Activated CD4-positive, alpha-beta T cell treated with anti-CD3 and anti-CD28 coated beads, Interleukin-2, amount 10 ng/mL, durations not matched to agents 24 days and 14 days (primary cell): ENCODE measurements around the gene KCNA5. TPM values are rescaled to one million over a fixed set of nuclear protein-coding genes. Genes with fewer than 3 reads are reported as not detected.

Source experiments
- DNase-seq: peaks from one replicate; pipeline ENCODE4 v3.0.0; 2022
- H3K27ac Mint-ChIP-seq: one replicate; pipeline ENCODE4 v1.8.0; 2022; ENCODE audit warnings: mild to moderate bottlenecking, mixed read lengths
- H3K27me3 Mint-ChIP-seq: one replicate; pipeline ENCODE4 v1.8.0; 2022; ENCODE audit warnings: mixed read lengths
- H3K36me3 Mint-ChIP-seq: one replicate; pipeline ENCODE4 v1.8.0; 2022; ENCODE audit warnings: low read depth, mild to moderate bottlenecking, mixed read lengths
- H3K4me1 Mint-ChIP-seq: one replicate; pipeline ENCODE4 v1.8.0; 2021; ENCODE audit warnings: mixed read lengths
- H3K4me3 Mint-ChIP-seq: one replicate; pipeline ENCODE4 v1.8.0; 2022; ENCODE audit warnings: mild to moderate bottlenecking, moderate library complexity, mixed read lengths
- H3K9me3 Mint-ChIP-seq: one replicate; pipeline ENCODE4 v1.8.0; 2021; ENCODE audit warnings: mixed read lengths
- intact Hi-C: fragments of 100-400 bp; cut with micrococcal nuclease; formaldehyde crosslinking; loops from one replicate; pipeline ENCODE4 v1.15.1; 2023
- total RNA-seq: library from RNA; stranded (reverse); gene quantifications from 2 replicates; pipeline ENCODE4 v1.2.3, GENCODE V29; 2022

The KCNA5 gene
- total RNA-seq: not detected in 2 replicates

DNA sequence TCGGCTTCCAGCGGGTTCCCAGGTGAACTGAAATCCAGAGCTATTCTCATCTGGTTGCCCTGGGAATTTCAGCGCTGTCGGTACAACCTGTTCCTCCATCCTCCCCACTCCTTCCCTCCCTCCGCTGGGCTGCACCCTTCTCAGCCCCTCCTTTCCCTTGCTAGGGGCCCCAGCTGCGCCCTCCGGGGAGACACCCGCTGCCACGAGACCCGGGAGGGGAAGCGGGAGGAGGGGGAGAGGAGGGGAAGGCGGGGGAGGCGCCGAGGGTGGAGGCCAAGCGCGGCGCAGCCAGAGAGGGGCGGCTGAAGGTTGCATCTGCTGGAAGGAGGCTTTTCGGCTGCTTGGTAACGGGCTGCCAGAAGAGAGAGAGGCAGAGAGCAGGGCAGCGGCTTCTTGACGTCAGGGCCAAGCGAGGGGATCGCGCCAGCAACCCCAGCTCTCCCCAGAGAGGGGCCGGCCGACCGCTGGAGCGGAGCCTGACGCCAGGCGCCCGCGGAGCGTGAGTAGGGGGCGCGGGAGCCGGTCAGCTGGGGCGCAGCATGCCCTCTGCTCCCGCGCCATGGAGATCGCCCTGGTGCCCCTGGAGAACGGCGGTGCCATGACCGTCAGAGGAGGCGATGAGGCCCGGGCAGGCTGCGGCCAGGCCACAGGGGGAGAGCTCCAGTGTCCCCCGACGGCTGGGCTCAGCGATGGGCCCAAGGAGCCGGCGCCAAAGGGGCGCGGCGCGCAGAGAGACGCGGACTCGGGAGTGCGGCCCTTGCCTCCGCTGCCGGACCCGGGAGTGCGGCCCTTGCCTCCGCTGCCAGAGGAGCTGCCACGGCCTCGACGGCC is at the start of gene KCNA5:
Gene KCNA5 (plus strand): TSS at position 291 of the 831 bp plus-strand sequence. CDS start 269 bp downstream, at position 560.
- Mint-ChIP-seq H3K36me3 (no peaks in the 10 kb centered on the region), H3K4me3 (no peak within 1 kb of the TSS), H3K27me3 (peaks cover 46% of the 10 kb centered on the region), H3K9me3 (no peaks in the 10 kb centered on the region), H3K4me1 (no peaks in the 10 kb centered on the region), H3K27ac (no peak within 1 kb of the TSS)
- intact Hi-C loops: no loop called here
- DNase-seq: no peak

DNA sequence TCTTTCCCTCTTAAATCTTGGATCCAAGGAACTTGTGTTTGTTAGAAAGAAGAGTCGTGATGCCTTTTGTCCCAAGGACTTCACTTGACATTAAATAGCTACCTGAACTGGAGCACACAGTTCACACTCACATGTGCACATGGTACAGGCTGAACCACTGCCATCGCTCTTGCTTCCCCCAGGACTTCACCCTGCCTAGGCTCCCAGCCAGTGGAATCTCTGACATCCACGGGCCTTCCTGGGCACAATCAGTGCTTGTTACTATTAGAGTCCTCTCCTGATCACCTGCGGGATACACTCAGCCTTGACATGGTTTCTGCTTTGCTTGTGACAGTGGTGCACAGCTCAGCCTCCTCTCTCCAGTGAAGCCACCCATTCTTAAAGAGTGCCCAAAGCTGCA is 49.1 kb upstream of the KCNA5 start:
- Mint-ChIP-seq H3K27ac (no peak overlapping the region), H3K4me3 (no peak overlapping the region), H3K27me3 (peaks cover 7% of the 10 kb centered on the region), H3K36me3 (no peaks in the 10 kb centered on the region), H3K4me1 (no peaks in the 10 kb centered on the region), H3K9me3 (no peaks in the 10 kb centered on the region)
- intact Hi-C loops: no loop called here
- DNase-seq: no peak

DNA sequence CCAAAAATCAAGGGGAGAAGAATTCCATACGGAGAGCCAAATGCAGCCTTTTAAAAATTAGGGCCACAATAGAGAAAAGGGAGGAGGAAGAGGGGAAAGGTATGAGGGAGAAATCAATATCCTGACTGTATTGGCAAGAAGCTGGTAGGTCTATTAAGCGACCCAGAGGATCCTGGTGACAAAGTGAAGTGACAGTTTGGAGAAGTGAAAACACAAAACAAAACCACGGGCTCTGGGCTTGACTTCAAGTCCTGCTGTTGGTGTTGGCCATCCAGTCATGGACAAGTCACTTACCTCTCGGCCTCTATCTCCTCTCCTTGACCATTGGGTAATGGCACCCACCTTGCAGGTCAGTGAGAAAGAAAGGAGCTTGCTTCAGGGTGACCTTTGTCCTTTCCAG is 47.0 kb upstream of the KCNA5 start:
- Mint-ChIP-seq H3K4me3 (no peak overlapping the region), H3K4me1 (no peaks in the 10 kb centered on the region), H3K36me3 (no peaks in the 10 kb centered on the region), H3K27ac (no peak overlapping the region), H3K27me3 (peaks cover 2% of the 10 kb centered on the region), H3K9me3 (no peaks in the 10 kb centered on the region)
- no peak for DNase-seq
- intact Hi-C loops: no loop called here

DNA sequence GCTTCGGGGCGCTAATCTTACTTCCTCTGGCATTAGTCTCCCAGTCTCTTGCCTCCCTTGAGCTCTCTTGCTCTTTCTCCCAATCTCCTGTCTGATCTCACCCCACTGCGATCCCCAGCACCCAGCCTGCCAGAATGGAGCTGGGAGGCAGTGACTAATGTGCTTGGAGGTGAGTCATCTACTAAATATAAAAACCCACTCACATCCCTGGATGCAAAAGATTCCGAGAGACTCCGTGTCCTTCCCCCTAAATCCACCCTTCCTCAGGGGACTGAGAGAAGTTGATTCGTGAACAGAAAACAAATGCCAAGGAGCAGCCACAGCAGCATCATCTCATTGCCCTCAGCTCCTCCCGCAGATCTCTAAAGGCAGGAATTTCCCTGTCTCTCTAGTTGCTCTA is 45.7 kb upstream of the KCNA5 start:
- intact Hi-C loops: no loop called here
- H3K4me3 Mint-ChIP-seq: no peak overlapping the region
- H3K36me3 Mint-ChIP-seq: no peaks in the 10 kb centered on the region
- no peaks in the 10 kb centered on the region for H3K9me3 Mint-ChIP-seq
- H3K27ac Mint-ChIP-seq: no peak overlapping the region
- no peaks in the 10 kb centered on the region for H3K4me1 Mint-ChIP-seq
- no peaks in the 10 kb centered on the region for H3K27me3 Mint-ChIP-seq
- no peak for DNase-seq

DNA sequence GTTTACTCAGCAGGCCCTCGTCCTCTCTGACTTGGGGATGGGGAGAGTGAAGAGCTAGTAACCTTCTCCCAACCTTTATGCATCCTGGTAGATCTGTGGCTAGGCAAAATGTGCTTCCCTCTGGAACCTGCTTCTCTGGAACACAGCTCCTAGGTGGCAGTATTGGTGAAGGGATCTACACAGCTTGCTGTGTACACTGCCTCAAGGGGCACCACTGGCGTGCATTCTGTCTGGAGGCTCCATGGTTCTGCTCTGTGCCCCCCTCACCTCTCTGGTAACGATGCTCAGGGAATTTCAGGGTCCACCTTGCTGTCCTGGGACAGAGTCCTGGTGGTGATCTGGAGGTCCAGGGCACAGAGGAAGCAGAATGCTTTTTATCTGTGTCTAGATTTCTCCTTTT is 43.5 kb upstream of the KCNA5 start:
- no peak overlapping the region for H3K4me3 Mint-ChIP-seq
- DNase-seq: no peak
- H3K36me3 Mint-ChIP-seq: no peaks in the 10 kb centered on the region
- intact Hi-C loops: no loop called here
- H3K9me3 Mint-ChIP-seq: no peaks in the 10 kb centered on the region
- peaks cover 2% of the 10 kb centered on the region for H3K27me3 Mint-ChIP-seq
- H3K4me1 Mint-ChIP-seq: no peaks in the 10 kb centered on the region
- no peak overlapping the region for H3K27ac Mint-ChIP-seq

DNA sequence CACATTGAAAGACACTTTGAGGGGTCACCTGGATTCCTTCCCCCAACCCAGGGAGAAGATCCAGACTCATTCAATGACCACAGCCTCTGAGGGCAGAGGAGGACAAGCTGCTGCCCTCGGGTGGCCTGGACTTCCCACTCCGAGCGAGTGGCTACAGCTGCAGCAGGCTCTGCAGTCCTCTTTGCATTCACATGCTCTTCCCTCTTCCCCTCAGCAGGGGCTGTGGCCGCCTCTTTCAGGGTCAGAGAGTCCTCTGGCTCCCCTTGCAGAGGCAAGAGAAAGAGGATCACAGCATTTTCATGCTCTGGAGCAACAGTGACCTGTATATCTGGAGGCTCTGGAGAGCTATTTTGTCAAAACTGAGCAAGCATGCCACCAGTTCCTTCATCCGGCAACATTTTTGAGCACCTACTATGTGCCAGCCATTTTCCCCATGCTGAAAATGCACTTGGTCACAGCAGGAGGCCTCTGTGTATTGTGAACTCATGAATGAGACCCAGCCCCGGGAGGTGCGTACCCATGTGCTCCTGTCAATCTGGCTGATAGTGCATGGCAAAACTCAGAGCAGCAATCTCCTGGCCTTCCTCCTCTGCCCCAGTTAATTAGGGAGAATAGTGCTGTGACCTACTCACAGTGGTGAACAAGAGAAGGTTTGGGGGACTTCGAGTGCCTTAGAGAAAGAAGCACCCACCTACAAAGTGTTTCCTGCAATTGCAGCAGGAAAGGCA is 42.9 kb upstream of the KCNA5 start:
- peaks cover 5% of the 10 kb centered on the region for H3K27me3 Mint-ChIP-seq
- no peak overlapping the region for H3K27ac Mint-ChIP-seq
- intact Hi-C loops: no loop called here
- no peaks in the 10 kb centered on the region for H3K4me1 Mint-ChIP-seq
- H3K9me3 Mint-ChIP-seq: no peaks in the 10 kb centered on the region
- no peak for DNase-seq
- H3K36me3 Mint-ChIP-seq: no peaks in the 10 kb centered on the region
- no peak overlapping the region for H3K4me3 Mint-ChIP-seq

DNA sequence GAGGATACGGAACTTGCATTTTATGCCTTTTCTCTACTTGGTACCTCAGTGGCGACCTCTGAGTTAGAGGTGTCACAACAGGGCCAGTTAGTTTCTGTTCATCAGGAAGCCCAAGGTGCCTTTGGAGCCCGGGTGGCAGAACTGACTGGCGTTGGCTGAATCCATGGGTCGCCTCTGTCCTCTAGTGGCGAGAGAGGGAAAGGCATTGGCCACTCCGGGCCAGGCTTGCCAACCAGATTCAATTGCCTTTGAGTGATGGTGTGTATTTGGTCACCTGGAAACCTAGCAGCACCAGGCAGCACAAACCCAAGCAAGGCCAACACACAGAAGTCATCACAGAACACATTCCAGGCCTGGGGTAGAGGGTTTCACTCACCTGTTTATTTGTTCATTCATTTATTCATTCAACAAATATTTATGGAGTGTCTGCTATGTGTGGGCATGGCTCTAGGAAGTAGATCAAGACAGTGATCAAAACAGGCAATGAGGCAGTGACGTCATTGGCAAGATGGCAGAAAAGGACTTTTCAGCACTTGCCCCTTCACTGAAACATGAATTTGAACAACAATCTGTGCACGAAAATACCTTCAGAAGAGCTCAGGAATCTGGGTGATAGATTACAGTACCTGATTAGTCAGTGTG is 40.5 kb upstream of the KCNA5 start:
- Mint-ChIP-seq H3K36me3 (no peaks in the 10 kb centered on the region), H3K27ac (no peak overlapping the region), H3K27me3 (peaks cover 7% of the 10 kb centered on the region), H3K4me3 (no peak overlapping the region), H3K9me3 (no peaks in the 10 kb centered on the region), H3K4me1 (no peaks in the 10 kb centered on the region)
- intact Hi-C loops: loop anchor here (1.0 kb wide), 1 partner anchor 148 kb away; no protein-coding TSS in a partner anchor
- peak; percentile 85 for DNase-seq

DNA sequence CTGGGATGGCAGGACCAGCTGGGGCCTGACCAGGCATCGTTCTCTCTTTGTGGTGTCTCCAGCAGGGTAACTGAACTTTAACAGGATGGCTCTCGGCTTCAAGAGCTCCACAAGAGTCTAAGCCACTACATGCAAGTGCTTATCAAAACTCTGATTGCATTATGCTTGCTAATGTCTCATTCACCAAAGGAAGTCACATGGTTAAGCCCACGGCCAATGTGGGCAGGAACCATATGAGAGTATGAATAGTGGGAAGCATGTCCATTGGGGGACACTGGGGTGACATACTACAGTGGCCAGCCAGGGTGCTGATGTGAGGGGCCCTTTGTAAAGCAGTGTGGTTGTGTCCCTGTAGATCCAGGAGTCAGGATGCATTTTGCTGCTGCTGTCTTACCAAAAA is 35.0 kb upstream of the KCNA5 start:
- H3K27ac Mint-ChIP-seq: no peak overlapping the region
- no peaks in the 10 kb centered on the region for H3K9me3 Mint-ChIP-seq
- intact Hi-C loops: no loop called here
- H3K36me3 Mint-ChIP-seq: no peaks in the 10 kb centered on the region
- H3K27me3 Mint-ChIP-seq: peaks cover 14% of the 10 kb centered on the region
- H3K4me1 Mint-ChIP-seq: no peaks in the 10 kb centered on the region
- H3K4me3 Mint-ChIP-seq: no peak overlapping the region
- no peak for DNase-seq

DNA sequence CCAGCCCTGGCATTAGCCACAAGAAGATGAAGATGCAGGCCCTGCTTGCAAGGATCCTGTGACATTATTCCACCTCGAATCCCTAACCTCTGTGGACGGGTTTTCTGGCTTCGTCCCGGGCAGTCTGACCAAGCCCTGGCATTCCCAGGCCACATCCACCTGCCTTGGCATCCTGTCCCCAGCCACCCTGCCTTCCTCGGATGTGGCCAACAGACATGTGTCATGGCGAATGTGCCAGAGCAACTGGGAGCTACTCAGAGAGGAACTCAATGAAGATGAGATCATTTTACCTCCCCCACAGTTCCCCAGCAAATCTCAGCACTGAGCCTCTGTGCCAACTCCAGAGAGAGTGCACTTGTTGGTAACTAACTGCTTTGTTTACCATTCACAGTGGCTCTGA is 33.5 kb upstream of the KCNA5 start:
- intact Hi-C loops: no loop called here

DNA sequence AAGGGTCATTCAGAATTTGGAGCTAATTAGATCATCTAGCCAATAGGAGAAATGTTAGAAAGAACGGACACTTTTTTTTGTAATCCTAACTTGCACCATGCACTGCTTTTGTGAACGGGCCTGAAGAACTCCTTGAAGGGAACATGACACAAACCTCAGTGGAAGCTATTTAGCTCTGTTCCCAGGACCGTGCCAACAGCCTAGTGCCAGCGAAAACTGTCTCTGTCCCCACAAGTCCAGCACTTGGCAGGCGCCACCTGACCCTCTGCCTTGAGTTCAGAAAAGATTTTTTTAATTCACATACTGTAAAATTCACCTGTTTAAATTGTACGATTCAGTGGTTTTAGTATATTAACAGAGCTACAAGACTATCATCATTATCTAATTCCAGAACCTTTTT is 31.3 kb upstream of the KCNA5 start:
- Mint-ChIP-seq H3K27me3 (peaks cover 12% of the 10 kb centered on the region), H3K4me3 (no peak overlapping the region), H3K4me1 (no peaks in the 10 kb centered on the region), H3K9me3 (no peaks in the 10 kb centered on the region), H3K36me3 (no peaks in the 10 kb centered on the region), H3K27ac (no peak overlapping the region)
- no peak for DNase-seq
- intact Hi-C loops: no loop called here

More for the DNA sequence above, 33.5 kb upstream of the KCNA5 start:
- no peaks in the 10 kb centered on the region for H3K36me3 Mint-ChIP-seq
- no peaks in the 10 kb centered on the region for H3K4me1 Mint-ChIP-seq
- H3K9me3 Mint-ChIP-seq: no peaks in the 10 kb centered on the region
- peaks cover 16% of the 10 kb centered on the region for H3K27me3 Mint-ChIP-seq
- DNase-seq: no peak
- H3K4me3 Mint-ChIP-seq: no peak overlapping the region
- H3K27ac Mint-ChIP-seq: no peak overlapping the region

DNA sequence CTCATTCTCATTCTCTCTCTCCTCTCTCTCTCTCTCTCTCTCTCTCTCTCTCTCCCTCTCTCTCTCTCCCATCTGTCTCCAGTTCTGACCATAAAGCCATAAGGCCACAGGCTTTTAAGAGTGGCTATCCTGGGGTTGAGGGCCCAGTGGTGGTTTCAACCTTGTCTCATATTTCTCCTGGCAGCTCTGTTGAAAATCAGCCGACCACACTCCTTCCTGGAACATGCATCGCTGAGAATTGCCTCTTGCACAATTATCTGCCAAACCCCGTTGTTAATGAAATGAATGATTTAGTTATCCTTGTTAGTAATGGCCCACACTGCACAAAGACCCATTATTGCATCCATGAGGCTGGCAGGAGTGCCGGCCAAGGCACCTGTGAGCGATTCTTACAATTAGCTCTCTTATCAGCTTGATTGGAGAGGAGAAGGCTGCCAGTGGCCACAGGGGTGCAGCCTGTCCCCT is 30.4 kb upstream of the KCNA5 start:
- Mint-ChIP-seq H3K27me3 (peaks cover 12% of the 10 kb centered on the region), H3K36me3 (no peaks in the 10 kb centered on the region), H3K27ac (no peak overlapping the region), H3K4me1 (no peaks in the 10 kb centered on the region), H3K4me3 (no peak overlapping the region), H3K9me3 (no peaks in the 10 kb centered on the region)
- intact Hi-C loops: no loop called here
- no peak for DNase-seq

DNA sequence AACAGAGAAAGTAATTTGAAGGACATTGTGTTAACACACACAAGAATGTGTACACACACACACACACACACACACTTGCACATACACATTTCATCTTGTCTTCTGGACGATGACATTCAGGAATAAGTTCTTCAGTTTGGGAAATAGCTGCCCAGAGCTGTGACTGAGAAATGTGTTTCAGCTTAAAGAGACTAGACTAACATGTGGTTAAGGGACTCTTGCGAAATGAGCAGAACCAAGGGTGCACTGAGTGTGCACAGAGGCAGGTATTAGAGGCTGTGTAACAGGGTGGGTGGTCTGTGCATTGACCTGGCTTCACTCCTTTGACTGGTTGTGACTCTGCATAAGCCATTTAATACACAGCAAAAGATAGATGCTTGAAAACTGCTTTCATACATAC is 29.4 kb upstream of the KCNA5 start:
- H3K9me3 Mint-ChIP-seq: no peaks in the 10 kb centered on the region
- peaks cover 12% of the 10 kb centered on the region for H3K27me3 Mint-ChIP-seq
- intact Hi-C loops: no loop called here
- DNase-seq: no peak
- no peak overlapping the region for H3K27ac Mint-ChIP-seq
- no peaks in the 10 kb centered on the region for H3K4me1 Mint-ChIP-seq
- no peak overlapping the region for H3K4me3 Mint-ChIP-seq
- no peaks in the 10 kb centered on the region for H3K36me3 Mint-ChIP-seq

DNA sequence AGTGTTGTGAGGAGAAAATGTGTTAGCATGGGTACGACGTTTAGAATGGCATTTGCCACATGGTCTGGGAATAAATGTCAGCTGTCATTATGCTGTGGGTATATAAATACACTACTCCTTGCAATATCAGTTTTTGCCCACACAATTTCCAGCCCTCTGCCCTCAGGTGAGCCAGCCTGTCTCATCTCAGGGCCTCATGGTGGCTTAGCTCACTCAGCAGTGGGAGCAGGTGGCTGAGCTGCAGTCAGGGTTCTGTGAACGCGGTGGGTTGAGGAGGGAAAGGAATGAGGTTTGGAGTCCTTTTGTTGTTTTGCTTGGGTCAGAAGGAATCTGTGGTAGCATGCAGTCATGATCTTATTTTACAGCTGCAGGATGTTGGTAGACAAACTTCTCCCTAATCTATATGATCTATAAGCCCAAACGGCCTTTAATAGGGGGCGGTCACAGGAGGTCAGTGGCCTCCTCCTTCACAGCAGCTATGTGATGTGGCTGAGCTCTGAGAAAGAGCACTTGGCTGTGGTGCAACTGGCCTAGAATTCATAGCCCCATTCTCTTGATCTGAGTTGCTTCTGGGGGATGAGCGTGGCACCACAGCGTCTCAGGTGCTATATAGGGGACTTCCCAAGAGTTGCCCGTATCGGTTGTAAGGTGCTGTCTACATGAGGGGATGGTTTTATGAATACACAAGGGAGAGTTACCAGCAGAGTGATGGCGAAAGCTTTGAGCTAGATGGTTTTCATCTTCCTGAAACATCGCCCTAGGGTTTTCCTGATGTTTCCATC is 27.8 kb upstream of the KCNA5 start:
- intact Hi-C loops: no loop called here
- no peak overlapping the region for H3K4me3 Mint-ChIP-seq
- no peaks in the 10 kb centered on the region for H3K4me1 Mint-ChIP-seq
- no peak overlapping the region for H3K27ac Mint-ChIP-seq
- peaks cover 12% of the 10 kb centered on the region for H3K27me3 Mint-ChIP-seq
- no peaks in the 10 kb centered on the region for H3K36me3 Mint-ChIP-seq
- DNase-seq: no peak
- no peaks in the 10 kb centered on the region for H3K9me3 Mint-ChIP-seq
